NCI-H1436 (cell line): Measurements from ENCODE around the gene UCHL3.

Source experiments
- DNase-seq: peaks from one replicate; lab custom pipeline; 2025; lab: John Stamatoyannopoulos, UW

The UCHL3 gene

DNA sequence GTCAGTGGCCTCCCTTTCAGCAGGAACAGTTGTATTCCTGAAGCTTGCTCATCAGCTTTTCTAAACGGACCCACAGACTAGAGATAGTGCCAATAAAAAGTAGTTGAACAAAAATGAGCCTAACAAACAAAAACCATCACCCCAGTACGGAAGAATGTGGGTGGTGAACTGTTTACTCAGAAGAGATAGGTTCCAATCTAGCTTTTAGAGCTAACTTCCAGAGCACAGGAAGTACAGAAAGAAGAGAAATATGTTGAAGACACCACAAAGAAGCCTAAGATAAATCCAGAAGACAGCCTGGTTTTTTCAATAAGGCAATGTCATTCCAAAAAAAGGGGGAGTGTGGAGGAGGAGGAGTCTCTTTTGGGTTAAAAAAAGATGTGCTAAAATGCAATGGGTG is 83.7 kb downstream of the UCHL3 start:
- no peak for DNase-seq

DNA sequence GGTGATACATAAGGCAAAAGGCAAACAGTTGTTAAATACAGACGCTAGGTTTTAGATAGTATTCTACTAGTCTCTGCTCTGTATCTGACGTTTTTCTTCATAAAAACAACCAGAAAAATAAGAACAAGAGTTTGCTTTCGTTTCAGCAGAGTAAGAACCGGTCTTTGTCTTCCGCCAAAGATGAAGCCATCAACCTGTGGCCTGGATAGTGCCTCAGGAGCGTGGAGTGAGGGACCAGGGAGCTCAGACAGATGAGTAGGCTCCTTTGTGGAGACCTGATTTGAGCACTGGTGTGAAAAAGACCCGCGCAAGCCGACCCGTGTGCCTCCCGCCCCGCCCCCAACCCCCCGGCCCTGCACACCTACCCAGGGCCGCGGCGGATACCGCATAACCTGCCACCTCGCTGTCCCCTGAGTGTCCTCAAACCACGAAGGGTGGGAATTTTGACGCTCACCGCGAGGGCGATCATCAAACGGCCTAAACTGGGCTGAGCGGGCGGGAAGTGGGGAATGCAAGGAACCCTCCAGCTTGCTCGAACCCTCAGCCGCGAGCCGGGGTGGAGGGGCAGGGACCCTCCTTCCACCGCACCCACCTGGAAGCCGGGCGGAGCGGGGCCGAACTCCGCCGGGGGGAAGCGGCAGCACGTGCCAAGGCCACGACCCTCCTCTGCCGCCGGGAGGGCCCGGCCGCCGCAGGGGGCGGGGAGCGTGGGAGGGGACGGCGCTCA is 85.7 kb downstream of the UCHL3 start:
- no peak for DNase-seq

- peak; percentile 29 for DNase-seq
Observed at GRCh38 chr13:75635828-75636435, 86.3 kb downstream of the UCHL3 start, which contains the start of gene LMO7. Gene LMO7, plus strand, starts transcription at chr13:75636330. Its CDS starts 328 bp downstream, at chr13:75636658.

- peak; percentile 42 for DNase-seq
Observed at GRCh38 chr13:75636436-75637180, 87.0 kb downstream of the UCHL3 start.

DNA sequence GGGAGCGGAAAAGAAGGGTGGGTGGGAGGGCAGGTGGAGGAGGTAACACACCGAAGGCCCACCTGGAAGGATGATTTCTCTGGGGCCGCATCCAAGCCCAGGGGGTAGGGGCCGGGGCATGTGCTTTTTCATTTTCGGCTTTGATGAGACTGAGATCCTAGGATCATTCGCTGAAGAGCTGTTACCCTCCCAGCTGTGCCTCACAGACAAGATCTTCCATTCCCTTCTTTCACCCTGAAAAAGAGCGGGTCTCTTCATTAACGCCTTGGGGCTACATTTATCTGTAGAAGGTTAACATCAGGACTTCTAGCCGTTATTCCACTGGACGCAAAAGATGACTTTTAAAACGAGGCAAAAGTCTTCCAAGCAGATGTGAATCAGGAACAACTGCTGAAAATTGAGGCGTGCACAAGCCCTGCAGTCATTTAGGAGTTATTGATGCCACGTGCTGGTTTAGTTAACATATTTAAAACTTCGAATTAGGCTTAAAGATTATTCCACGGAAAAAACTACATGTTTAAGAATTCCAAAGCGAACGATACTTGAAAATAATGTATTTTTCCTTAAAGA is 87.7 kb downstream of the UCHL3 start:
- DNase-seq = no peak

GRCh38 chr13:75639454-75639853 is 89.9 kb downstream of the UCHL3 start:
- no peak for DNase-seq

- DNase-seq = no peak
Observed at GRCh38 chr13:75641026-75641425, 91.4 kb downstream of the UCHL3 start.

DNA sequence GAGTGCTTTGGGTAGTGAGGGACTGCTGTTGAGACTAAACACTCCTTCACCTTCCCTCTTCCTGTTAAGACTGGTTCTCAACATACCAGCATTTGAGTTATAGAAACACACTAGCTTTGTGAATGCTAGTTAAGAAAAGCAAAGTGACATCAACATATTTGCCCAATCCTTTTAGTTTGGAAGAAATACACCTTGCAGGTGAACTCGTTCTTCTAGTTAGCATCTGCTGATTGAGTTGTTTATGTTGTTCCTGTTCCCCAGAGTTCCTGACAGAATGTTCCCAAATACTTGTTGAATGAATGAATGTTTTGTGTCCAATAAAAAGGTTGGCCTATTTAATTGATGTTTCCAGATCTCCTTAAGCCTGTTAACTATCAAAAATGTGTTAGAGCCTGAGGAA is 93.6 kb downstream of the UCHL3 start:
- no peak for DNase-seq

- no peak for DNase-seq
Observed at GRCh38 chr13:75643693-75644092, 94.1 kb downstream of the UCHL3 start.

- DNase-seq = no peak
Observed at GRCh38 chr13:75645141-75645540, 95.5 kb downstream of the UCHL3 start.

DNA sequence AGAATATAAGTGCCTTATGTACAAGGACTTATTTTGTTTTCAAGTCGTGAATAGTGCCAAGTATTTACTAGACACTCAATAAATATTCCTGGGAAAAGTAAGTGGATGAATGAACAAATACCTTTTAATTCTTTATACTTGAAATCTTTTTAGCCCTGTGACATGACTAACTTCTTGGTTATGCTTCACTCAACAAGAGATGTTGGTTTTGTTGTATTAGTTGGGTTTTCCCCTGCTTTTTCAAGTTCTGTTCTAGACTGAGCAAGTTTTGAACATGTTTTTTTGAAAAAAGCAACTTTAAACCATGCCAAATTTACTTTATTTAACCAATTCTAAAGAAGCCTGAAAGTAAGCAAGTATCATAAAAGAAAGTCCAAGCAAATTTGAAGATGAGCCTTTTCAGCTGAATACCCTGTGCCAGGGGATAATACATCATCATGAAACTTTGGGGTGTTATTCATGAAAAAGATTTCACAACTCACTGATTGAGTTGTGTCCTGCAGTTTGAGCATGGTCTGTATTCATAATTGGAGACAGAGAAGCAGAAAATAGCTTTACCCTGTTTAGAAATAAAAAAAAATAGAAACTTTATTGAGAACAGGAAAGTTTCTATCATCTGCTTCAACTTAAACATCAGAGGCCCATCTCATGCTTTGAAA is 97.7 kb downstream of the UCHL3 start:
- DNase-seq = no peak

- no peak for DNase-seq
Observed at GRCh38 chr13:75648446-75648845, 98.9 kb downstream of the UCHL3 start.

- no peak for DNase-seq
Observed at GRCh38 chr13:75651013-75651412, 101.4 kb downstream of the UCHL3 start.

- DNase-seq = no peak
Observed at GRCh38 chr13:75652726-75653125, 103.1 kb downstream of the UCHL3 start.
